ENCODE measurements around the gene NLE1. TPM values are rescaled to one million over a fixed set of nuclear protein-coding genes. Genes with fewer than 3 reads are reported as not detected.
A peak's percentile ranks its signal among the peaks of the same experiment; 100 is the strongest.

The NLE1 gene
- total RNA-seq, 1 experiment from 2014 or later, result 36.2 TPM

DNA sequence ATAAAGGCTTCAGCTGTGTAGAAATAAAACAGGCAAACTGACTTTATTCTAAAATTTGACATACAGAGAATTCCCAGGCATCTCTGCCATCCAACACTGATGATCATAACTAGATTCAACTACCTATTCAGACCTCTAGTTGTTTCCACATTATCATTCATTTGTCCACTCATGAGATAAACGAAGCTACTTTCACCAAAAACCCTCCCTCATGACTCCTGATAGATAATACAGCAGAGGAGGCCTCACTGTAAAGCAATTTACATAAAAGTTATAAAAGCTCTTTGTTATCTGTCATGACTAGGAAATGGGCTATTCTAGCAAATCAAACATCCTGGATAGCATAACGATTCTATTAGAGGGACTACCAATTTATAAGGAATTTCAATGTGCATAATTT lies 59.0 kb downstream of the NLE1 start:
- TF ChIP-seq, protein P1, sequence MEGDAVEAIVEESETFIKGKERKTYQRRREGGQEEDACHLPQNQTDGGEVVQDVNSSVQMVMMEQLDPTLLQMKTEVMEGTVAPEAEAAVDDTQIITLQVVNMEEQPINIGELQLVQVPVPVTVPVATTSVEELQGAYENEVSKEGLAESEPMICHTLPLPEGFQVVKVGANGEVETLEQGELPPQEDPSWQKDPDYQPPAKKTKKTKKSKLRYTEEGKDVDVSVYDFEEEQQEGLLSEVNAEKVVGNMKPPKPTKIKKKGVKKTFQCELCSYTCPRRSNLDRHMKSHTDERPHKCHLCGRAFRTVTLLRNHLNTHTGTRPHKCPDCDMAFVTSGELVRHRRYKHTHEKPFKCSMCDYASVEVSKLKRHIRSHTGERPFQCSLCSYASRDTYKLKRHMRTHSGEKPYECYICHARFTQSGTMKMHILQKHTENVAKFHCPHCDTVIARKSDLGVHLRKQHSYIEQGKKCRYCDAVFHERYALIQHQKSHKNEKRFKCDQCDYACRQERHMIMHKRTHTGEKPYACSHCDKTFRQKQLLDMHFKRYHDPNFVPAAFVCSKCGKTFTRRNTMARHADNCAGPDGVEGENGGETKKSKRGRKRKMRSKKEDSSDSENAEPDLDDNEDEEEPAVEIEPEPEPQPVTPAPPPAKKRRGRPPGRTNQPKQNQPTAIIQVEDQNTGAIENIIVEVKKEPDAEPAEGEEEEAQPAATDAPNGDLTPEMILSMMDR (IDR thresholded peaks at IDR 0.05; ENCODE audit: unreplicated experiment), result no peak

DNA sequence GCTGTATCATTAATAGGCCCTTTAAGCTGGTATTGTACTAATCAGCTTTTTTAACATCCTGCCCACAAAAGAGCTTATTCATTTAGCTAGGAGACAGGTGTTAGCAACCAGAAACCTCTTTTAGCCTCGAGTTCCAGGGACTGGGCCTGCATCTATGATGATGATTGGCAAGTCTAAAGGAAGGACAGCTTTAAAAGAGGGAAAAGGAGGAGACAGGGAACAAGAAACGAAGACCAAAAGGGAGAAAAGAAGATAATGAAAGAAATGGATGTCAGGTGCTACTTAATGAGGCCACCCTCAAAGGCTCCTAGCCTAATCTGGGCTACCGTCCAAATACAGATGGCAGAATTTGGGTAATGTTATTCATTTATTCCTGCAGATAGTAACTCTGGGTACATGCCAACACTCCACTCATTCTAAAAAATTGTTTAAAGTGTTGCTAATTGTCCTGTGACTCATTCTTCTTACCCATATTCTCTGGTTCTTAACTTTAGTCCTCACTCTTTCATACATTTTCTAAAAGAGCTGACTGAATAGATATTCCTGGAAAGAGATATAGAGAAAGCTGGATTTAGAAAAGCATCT lies 59.9 kb downstream of the NLE1 start:
- Mint-ChIP-seq H3K27ac (ENCODE audit: low read depth, unreplicated experiment) (no peak overlapping the region), H3K4me1 (ENCODE audit: insufficient read depth, unreplicated experiment) (peaks cover 25% of the 10 kb centered on the region), H3K9me3 (ENCODE audit: unreplicated experiment) (no peaks in the 10 kb centered on the region), H3K4me3 (ENCODE audit: unreplicated experiment) (no peak overlapping the region), H3K36me3 (ENCODE audit: insufficient read depth, unreplicated experiment) (no peaks in the 10 kb centered on the region), H3K27me3 (ENCODE audit: insufficient read depth, unreplicated experiment) (no peaks in the 10 kb centered on the region)
- ChIA-PET CTCF (interaction anchor here (0.5 to 1.3 kb wide), 3 partner anchors 34 to 103 kb away, joined by 3 to 4 read pairs (median 3); no protein-coding TSS in a partner anchor), POLR2A (interaction anchor here (0.6 to 9.8 kb wide), 11 partner anchors 10 to 827 kb away, joined by 3 to 119 read pairs (median 4); partner anchors contain the start of genes LIG3, PEX12 and RFFL)
- DNase-seq (ENCODE audit: unreplicated experiment), result peak; percentile 93
- intact Hi-C loops (cut with micrococcal nuclease), result no loop called here
- TF ChIP-seq, protein P1 (IDR thresholded peaks at IDR 0.05; ENCODE audit: unreplicated experiment), result no peak
- BruUV-seq (replicated peaks), result no TSS peak

More for the DNA sequence above, 59.0 kb downstream of the NLE1 start:
- Mint-ChIP-seq H3K4me1 (ENCODE audit: insufficient read depth, unreplicated experiment) (peaks cover 28% of the 10 kb centered on the region), H3K9me3 (ENCODE audit: unreplicated experiment) (no peaks in the 10 kb centered on the region), H3K36me3 (ENCODE audit: insufficient read depth, unreplicated experiment) (no peaks in the 10 kb centered on the region), H3K4me3 (ENCODE audit: unreplicated experiment) (no peak overlapping the region), H3K27ac (ENCODE audit: low read depth, unreplicated experiment) (peak overlapping the region; percentile 25), H3K27me3 (ENCODE audit: insufficient read depth, unreplicated experiment) (no peaks in the 10 kb centered on the region)
- no TSS peak for BruUV-seq (replicated peaks)
- intact Hi-C loops (cut with micrococcal nuclease), result no loop called here
- POLR2A ChIA-PET, result interaction anchor here (0.7 to 9.8 kb wide), 9 partner anchors 9 to 496 kb away, joined by 3 to 119 read pairs (median 4); partner anchors contain the start of genes PEX12 and RFFL
- CTCF ChIA-PET, result interaction anchor here (0.6 to 1.3 kb wide), 3 partner anchors 104 to 721 kb away, joined by 3 read pairs; no protein-coding TSS in a partner anchor
- no peak for DNase-seq (ENCODE audit: unreplicated experiment)

DNA sequence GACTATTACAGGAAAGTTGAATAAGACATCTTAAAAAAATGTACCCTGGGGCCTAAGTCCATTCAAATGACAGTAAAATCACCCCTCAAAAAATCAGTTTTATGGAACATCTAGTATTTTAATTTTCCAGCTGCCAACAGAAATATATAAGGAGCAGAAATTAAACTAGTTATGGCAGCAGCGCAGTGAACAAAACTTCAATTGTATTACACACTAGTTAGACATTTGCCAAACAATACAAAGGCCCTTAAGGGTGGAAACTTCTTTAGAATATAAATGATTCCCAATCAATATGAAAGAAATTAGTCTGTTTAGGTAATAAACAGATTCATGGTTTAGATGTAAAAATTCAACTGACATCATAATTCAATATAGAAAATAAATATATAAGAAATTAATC lies 60.5 kb downstream of the NLE1 start:
- Mint-ChIP-seq H3K9me3 (ENCODE audit: unreplicated experiment) (no peaks in the 10 kb centered on the region), H3K27ac (ENCODE audit: low read depth, unreplicated experiment) (no peak overlapping the region), H3K36me3 (ENCODE audit: insufficient read depth, unreplicated experiment) (no peaks in the 10 kb centered on the region), H3K4me1 (ENCODE audit: insufficient read depth, unreplicated experiment) (peaks cover 20% of the 10 kb centered on the region), H3K4me3 (ENCODE audit: unreplicated experiment) (no peak overlapping the region), H3K27me3 (ENCODE audit: insufficient read depth, unreplicated experiment) (no peaks in the 10 kb centered on the region)
- DNase-seq (ENCODE audit: unreplicated experiment), result no peak
- ChIA-PET CTCF (interaction anchor here (0.5 to 0.7 kb wide), 2 partner anchors 34 to 56 kb away, joined by 3 to 4 read pairs; no protein-coding TSS in a partner anchor), POLR2A (interaction anchor here (0.7 to 9.8 kb wide), 3 partner anchors 17 to 826 kb away, joined by 3 to 119 read pairs (median 4); partner anchors contain the start of genes LIG3 and RFFL)
- no TSS peak for BruUV-seq (replicated peaks)
- TF ChIP-seq, protein P1 (IDR thresholded peaks at IDR 0.05; ENCODE audit: unreplicated experiment), result no peak
- intact Hi-C loops (cut with micrococcal nuclease), result no loop called here

DNA sequence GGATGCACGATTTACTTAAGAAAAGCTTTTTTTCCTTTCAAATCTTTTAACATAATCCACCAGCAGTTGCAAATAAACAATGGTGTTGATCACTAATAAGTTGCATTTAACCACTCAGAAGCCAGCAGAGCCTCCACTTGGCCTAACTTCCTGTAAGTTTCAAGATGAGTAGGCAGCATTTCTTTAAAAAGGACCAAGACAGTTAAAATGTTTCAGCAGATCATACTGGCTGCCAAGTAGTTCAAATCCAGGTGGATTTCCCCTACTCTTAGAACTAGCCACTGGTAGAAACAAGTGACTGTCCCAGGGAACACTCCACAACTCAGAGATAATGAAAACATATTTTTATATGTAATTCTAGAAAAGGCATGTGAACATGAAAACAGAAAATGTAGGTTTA lies 61.6 kb downstream of the NLE1 start:
- TF ChIP-seq, protein P1 (IDR thresholded peaks at IDR 0.05; ENCODE audit: unreplicated experiment), result no peak
- ChIA-PET POLR2A (interaction anchor here (1.2 to 9.8 kb wide), 4 partner anchors 16 to 509 kb away, joined by 4 to 119 read pairs (median 4); partner anchors contain the start of genes LIG3, RFFL and SLFN5), CTCF (interaction anchor here (1.5 kb wide), 1 partner anchor 9 kb away, joined by 6 read pairs; no protein-coding TSS in a partner anchor)
- no TSS peak for BruUV-seq (replicated peaks)
- no peak for DNase-seq (ENCODE audit: unreplicated experiment)
- Mint-ChIP-seq H3K27me3 (ENCODE audit: insufficient read depth, unreplicated experiment) (no peaks in the 10 kb centered on the region), H3K36me3 (ENCODE audit: insufficient read depth, unreplicated experiment) (no peaks in the 10 kb centered on the region), H3K9me3 (ENCODE audit: unreplicated experiment) (no peaks in the 10 kb centered on the region), H3K4me1 (ENCODE audit: insufficient read depth, unreplicated experiment) (peaks cover 17% of the 10 kb centered on the region), H3K27ac (ENCODE audit: low read depth, unreplicated experiment) (no peak overlapping the region), H3K4me3 (ENCODE audit: unreplicated experiment) (no peak overlapping the region)
- intact Hi-C loops (cut with micrococcal nuclease), result no loop called here

All from MCF 10A (cell line).